GM19025 (cell line): ENCODE measurements around the gene REC8.
"Not testable (repeated sequence)": the region's sequence is repeated elsewhere in the genome, so short reads cannot be mapped to it uniquely, and the experiment has no call there.

ENCODE experiments used
- ATAC-seq: cut with Tn5 transposase; IDR thresholded peaks from one replicate; pipeline ENCODE4 v1.9.1; 2021; ENCODE audit warnings: mild to moderate bottlenecking, low read depth, moderate library complexity; ENCODE audit not compliant: unreplicated experiment

REC8 gene

DNA sequence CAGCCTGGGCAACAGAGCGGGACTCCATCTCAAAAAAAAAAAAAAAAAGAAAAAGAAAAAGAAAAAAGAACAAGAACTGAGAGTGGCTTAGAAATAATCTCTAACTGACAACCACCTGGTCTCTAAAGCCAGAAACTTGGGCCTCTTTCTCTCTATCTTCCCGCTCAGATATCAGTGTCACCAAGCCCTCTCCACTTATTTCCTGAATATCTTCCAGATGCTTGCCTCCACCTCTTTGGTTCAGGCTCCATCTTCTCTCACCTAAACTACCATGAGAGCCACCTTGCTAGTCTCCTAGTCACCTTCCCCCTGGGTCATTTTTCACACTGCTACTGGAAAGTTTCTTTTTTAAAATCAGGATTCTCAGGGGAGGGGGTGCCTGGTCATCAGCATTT, 25.2 kb downstream of the REC8 start:
- ATAC-seq, result no peak

DNA sequence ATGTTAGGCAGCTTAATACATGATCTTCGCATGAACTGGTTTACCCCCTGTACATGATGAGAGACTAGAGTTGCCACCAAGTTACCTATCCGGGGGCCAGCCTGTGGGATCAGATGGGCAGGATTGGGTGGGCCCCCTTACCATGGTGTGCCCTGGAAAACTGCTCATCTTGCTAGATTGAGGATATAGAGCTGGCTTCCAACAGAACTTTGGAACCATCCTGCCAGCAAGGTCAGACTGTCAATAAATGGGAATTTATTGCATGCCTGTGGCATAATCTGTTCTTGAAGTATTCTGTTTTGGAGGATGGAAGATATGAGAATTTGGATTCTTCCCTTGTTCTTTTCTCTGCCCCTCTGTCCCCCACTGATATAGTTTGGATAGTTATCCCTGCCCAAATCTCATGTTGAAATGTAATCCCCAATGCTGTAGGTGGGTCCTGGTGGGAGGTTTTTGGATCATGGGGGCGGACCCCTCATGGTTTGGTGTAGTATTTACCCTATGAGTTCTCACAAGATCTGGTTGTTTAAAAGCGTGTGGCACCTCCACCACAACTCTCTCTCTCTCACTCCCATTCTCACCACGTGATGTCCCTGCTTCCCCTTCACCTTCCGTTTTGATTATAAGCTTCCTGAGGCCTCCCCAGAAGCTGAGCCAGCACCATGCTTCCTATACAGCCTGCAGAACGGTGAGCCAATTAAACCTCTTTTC, 27.1 kb downstream of the REC8 start:
- ATAC-seq, result no peak

DNA sequence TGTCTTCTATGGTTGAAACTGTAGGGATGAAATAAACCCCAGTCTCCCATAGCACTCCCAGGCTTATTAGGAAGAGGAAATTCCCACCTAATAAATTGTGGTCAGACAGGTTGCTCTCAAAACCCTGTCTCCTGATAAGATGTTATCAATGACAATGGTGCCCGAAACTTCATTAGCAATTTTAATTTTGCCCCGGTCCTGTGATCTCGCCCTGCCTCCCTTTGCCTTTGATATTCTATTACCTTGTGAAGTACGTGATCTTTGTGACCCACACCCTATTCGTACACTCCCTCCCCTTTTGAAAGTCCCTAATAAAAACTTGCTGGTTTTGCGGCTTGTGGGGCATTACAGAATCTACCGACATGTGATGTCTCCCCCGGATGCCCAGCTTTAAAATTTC, 30.7 kb downstream of the REC8 start:
- ATAC-seq, result not testable (repeated sequence)

DNA sequence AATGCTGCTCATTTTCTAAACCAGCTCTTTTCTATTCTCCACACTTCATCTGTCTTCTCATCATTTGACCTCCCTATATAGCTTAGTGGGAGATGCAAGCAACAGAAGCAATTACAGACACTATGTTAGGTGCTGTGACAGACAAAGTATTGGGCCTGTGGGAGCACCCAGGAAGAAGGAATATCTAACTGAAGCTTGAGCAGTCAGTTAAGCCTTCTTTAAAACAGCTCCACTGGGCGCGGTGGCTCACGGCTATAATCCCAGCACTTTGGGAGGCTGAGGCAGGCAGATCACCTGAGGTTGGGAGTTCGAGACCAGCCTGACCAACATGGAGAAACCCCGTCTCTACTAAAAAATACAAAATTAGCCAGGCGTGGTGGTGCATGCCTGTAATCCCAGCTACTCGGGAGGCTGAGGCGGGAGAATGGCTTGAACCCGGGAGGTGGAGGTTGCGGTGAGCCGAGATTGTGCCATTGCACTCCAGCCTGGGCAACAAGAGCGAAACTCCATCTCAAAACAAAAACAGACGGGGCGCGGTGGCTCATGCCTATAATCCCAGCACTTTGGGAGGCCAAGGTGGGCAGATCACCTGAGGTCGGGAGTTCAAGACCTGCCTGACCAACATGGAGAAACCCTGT, 31.5 kb downstream of the REC8 start:
- ATAC-seq, result not testable (repeated sequence)

DNA sequence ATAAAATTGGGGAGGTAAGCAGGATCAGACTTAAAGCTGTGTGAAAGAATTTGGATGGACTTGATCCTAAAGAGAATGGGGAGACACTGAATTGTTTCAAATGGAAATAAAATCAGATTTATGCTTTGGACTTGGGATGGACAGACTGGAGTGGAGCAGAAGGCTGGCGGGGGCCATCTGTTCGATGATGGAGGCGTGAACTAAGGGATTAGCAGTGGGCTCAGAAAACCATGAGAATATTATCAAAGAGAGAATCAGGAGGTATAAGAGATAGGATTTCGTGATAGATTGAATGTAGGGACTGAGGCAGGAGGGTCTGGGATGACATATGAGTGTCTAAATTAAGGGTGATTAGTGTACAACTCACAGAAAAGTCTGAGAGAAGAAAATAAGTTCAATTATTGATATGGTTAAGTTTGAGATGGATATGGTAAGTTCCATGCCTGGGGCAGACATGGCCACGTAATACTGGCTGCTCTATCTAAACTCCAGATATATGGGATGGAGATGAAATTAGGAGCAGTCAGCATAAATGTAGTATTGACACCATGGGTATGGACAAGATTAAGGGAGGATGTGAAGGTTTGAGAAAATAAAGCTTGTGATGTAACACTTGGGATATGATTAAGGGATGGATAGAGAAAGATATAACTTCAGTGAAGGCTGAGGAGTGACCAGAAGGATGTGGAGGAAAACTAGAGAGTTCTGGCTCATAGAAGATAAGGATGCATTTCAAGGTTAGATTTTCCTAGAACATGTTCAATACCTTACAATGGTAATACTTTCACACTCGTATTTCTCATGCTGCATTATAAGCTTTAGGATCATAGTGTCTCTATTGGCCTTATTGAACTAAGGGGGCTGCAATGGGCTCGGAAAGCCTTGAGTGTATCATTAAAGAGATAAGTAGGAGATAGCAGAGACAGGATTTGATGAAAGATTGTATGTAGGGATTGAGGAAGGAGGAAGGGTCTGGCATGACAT, 32.6 kb downstream of the REC8 start:
- ATAC-seq, result no peak

DNA sequence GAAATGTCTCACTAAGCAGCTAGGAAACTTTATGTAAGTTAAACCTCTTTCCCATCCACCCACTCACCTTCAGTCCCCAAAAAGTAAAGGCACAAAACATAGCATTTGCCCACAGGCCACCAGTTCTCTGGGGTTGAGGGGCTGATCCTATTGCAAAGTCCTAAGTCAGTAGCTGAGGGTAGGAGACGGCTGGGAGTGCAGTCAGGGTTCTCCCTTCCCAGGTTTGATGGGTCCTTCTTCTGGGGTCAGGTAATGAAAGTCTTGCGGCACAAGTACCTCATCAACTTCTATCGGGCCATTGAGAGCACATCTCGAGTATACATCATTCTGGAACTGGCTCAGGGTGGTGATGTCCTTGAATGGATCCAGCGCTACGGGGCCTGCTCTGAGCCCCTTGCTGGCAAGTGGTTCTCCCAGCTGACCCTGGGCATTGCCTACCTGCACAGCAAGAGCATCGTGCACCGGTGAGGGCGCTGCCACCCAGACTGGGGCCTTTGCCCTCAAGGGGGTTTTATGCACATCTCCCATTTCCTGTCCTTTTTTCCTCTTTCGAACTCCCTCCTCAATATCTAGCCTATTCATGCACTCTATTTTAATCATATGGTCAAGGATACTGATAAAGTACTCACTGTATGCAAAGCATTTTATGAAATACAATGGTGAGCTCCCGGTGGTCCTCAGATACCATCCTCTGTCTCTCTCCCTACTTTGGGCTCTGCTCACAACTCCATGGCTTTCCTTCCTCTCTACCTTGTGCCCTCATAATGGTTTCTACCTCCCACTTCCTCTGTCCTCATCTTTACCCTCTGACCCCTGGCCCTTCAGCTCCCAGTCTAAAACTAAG, 34.6 kb downstream of the REC8 start:
- ATAC-seq, result no peak

DNA sequence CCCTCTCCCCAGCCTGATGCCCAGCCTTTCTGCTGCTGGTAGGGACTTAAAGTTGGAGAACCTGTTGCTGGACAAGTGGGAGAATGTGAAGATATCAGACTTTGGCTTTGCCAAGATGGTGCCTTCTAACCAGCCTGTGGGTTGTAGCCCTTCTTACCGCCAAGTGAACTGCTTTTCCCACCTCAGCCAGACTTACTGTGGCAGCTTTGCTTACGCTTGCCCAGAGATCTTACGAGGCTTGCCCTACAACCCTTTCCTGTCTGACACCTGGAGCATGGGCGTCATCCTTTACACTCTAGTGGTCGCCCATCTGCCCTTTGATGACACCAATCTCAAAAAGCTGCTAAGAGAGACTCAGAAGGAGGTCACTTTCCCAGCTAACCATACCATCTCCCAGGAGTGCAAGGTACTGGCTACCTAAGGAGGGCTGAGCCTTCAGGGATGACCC, 35.2 kb downstream of the REC8 start:
- no peak for ATAC-seq

DNA sequence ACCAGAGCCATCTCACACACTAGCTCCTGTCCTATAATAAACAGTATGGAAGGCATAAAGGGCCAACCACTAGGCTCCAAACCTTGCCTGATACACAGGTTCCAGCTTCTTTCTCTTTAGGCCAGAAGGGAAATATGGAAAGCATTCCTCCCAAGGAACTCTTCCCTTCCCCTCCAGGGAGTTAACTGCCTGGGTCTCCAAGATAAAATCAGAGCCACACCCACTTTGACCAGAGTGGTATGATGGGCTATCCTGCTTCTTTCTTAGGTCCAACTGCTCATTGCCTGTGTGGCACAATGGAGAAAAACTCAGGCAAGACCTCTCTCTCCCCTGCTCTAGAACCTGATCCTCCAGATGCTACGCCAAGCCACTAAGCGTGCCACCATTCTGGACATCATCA, 35.7 kb downstream of the REC8 start:
- no peak for ATAC-seq

DNA sequence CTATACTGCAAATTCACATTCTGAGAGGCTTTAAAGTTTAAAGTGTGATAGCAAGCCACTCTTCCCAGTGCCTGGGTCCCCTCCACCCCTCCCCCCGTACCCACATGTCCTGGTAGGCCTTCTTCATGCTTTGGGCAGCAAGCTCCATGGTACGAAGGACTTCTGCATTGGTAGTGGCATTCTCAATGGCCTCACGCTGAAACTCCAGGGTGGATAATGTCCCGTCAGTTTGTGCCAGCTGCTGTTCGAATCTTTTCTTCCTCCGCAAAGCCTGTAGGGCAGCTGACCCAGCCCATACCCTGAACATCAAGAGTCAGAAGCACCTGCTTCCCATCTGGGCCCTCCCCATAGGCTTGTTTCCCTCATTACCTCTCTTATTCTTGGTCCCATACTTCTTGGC, 39.4 kb downstream of the REC8 start:
- ATAC-seq, result no peak

DNA sequence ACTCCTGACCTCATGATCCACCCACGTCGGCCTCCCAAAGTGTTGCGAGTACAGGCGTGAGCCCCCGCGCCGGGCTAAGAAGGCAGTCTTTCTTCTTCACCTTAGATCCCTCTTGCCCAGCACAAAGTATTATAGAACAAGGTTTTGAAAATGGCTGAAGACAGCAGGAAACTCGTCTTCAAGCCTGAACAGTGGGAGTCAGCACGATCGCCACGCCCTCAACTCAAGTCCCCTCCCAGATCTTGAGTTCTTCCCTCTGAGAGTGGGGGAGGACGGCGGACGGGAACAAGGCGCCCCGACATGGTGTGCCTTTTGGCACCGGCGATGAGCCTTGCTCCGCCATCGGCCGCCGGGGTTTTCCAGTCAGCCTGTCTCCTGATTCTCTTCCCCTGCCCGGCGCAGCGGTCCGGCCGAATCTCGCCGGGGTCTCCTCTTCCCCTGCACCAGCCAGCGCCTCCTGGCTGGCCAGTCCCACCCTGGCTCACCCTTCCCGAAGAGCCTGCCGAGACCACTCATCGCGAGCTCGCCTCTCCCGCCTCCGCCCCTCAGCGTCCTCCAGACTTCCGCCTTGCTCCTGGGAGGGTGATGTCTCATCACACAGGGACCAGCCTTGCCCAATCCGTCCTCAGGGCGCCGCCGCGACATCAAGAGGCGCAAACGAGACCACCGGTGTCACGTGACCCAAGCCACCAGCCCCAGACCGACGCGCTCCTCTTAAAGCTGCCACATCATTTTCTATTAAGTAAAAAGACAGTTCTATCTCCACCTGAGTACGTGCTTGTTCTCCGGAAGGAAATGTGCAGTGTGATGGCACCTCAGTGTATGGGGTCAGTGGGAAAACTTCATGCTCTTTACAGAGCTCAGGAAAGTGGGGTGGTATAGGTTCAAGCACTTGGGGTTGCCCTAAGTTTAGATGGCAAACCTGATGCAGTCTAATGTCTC, 41.3 kb downstream of the REC8 start, which contains the start of gene CHMP4A:
CHMP4A (minus strand) TSS at position 565 of the 942 bp plus-strand sequence; CDS start at position 516, 49 bp downstream.
- ATAC-seq, result peak; percentile 73

DNA sequence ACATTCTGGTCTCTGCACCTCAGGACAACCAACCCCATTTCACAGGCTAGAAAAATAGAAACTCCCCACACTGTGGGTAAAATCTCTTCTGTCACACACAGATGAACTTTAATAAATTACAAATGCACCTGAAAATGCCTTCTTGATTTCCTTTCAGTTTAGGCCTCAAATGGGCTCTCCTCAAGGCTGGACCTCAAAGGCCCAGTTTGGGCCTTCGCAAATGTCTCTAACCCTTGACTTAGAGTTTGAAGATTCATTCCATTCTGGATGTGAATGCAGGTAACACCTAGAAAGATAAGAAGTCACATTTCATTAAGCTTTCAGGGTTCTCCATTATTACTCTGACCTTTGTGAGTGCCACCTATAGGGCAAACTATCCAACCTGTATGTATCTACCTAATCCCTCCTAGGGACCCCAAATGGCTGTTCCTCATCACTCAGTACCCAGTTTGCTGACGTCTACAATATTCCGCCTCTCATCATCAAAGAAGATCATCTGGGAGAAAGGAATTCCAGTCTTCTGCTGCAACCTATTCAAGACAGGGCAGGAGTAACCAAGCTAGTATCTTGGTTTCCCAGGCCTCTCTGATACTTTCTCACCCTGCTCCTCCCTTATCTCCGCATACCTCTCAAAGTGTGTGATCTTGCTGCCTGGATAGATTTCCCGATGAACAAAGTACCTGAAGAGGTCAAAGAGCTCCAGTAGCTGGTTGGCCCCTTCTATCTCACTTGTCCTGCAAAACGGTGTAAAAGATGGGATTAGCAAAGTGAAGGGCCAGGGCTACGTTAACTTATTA, 42.2 kb downstream of the REC8 start:
- ATAC-seq, result no peak

DNA sequence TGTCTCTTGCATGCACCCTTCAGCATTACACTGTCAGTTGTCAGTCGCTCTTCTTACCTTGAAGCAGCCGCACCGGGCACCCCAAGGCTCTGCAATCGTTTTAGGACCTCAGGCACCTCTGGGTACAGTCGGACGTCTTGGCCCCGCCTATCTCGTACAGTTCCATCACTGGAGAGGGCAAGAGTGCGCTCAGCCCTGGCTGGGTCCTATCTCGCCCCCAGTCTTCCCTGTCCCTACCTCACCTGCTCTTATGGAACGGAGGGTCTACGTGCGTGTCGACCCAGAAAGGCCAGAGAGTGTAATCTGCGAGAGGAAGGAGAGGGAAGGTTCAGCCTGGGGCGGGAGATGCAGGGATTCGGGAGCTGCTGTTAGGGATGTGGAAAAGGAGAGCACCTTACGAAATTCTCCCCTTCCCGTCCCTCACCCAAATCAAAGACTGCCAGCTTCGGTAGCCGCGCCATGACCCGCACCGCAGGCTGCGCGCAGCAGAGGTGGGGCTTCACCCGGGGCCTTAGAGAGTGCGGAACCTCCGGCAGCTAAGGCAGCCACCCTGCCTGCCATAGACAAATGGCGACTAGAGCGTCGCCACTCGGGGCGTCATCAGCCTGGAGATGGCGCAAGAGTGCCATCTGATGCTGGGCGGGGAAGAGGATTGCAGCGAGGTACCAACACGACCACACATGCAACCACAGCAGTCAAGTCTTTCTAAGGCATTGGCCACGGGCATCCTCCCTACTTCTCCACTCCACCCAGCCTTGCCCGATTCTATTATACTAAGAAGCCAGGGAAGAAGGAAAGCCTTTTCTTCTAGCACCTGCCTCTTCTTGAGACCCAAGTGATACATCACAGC, 43.8 kb downstream of the REC8 start, which contains the start of gene MDP1:
MDP1 (minus strand) TSS at position 572 of the 850 bp plus-strand sequence; CDS start at position 461, 111 bp downstream.
- ATAC-seq, result peak; percentile 59

DNA sequence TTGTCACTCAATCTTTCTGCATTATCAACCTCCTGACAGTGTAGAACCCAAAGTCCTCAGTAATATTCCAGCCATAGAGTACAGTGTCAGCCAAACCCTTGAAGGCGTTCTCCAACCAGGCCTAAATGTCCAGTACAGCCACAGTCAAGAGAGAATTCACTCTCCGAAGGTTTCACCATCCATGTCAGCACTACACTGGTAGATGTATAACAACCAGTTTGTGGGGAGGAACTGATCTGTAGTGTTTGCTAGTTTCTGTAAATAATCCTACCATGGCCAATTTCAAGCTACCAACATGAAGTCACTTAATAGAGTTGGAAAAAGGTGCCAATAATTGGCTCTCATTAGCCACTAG, 44.4 kb downstream of the REC8 start:
- no peak for ATAC-seq

DNA sequence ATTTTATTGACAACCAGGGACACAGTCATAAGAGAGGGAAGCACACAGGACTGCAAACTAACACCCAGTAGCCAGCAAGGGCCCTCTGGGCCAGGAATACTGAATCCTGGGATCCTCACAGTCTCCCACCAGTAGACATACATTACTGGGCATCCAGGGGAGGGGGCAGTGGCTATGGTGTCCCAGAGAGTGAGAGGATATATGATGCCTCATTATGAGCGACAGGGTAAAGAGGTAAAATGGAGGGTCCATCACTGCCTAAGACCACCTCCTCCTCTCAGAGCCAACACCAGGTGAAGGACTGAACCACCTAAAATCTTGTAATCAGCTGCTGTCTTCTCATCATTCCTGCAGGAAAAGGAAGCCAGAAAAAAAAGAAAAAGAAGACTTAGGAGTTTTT, 45.0 kb downstream of the REC8 start:
- ATAC-seq, result not testable (repeated sequence)

DNA sequence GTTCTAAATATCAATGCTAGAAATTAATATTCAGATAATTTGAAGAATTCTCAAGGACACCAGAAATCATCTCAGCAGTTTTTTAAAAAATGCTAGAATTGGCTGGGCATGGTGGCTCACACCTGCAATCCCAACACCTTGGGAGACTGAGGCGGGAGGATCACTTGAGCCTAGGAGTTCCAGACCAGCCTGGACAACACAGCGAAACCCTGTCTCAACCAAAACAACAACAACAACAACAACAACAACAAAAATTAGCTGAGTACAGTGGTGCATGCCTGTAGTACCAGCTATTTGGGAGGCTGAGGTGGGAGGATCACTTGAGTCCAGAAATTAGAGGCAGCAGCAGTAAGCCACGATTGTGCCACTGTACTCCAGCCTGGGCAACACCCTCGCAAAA, 47.2 kb downstream of the REC8 start:
- no peak for ATAC-seq

DNA sequence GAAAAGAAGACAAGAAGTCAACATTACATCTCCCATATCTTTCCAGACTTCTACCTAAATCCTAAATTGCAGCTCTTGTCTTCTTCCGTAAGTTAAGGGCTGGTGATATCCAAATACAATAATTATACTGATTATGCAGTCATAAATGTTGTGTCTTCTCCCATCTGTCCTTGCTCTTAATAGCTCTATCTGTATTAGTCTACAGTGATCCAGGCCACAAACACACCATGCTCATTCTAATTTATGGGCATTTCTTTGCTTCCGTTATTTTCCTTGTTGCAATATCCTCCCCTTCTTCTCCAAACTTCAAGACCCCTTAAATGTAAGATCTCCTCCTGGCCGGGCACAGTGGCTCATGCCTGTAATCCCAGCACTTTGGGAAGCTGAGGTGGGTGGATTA, 47.6 kb downstream of the REC8 start:
- ATAC-seq, result no peak

DNA sequence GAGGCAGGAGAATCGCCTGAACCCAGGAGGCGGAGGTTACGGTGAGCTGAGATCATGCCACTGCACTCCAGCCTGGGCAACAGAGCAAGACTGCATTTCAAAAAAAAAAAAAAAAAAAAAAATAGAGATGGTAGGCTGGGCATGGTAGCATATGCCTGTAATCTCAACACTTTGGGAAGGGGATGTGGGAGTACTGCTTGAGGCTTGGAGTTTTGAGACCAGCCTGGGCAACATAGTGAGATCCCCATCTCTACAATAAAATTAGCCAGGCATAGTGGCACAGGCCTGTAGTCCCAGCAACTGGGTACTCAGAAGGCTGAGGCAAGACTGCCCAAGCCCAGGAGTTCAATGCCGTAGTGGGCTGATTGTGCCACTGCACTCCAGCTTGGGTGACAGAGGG, 51.1 kb downstream of the REC8 start:
- ATAC-seq, result not testable (repeated sequence)
